Testis (tissue), 2 donors: ENCODE results near the gene PAM16.

ENCODE experiments used
- POLR2A ChIP-seq: fragments of 450-650 bp; IDR thresholded peaks from one replicate; pipeline ENCODE4 v1.6.1; 2017; ENCODE audit warnings: antibody characterized with exemption, mild to moderate bottlenecking, moderate library complexity
- TF ChIP-seq, protein P1 (sequence below), 3 experiments: fragments of 450-650 bp in 2 of 3; fragments of 200-600 bp in 1 of 3; sonication (generic) in 1 of 3; IDR thresholded peaks; one replicate each; pipeline ENCODE4 v1.5.1; 2016 to 2019; ENCODE audit warnings: antibody characterized with exemption in 3 of 3, mild to moderate bottlenecking in 2 of 3, moderate library complexity in 1 of 3

DNA sequence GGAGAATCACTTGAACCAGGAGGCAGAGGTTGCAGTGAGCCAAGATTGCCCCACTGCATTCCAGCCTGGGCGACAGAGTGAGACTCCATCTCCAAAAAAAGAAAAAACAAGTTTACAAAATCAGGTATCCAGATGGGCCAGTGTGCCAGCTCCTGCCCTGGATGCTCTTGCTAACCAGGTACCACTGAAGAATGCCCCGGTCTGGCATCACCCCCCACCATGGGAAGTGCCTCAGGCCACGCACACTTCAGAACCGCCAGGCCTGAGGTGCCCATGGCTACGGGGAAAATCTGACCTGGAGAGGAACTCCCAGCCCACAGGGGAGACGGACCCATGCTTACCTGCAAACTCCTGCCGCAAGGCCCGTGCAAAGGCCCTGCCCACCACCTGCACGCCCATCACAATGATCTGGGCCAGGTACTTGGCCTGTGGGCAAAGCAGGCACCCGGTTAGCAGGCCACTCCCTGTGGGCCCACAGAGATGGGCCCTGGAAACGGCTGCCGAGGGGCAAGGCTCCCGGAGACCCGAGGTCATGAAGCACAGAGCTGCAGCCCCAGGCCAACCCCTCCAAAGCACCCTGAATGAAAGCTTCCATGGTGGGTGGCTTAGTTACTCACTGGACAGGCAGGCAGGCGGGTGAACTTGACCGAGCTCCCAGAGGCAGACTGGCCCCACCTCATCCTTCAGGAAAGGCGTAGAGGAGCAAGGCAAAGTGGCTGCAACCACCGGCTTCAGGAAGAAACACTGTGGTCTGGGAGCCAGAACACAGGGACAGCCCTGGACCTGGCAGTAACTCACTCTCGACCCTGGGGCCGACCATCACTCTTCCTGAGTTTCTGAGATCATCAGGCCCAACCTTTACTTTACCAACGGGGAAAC lies 8.0 kb downstream of the PAM16 start:
- TF ChIP-seq POLR2A: no peak
- TF ChIP-seq, protein P1, sequence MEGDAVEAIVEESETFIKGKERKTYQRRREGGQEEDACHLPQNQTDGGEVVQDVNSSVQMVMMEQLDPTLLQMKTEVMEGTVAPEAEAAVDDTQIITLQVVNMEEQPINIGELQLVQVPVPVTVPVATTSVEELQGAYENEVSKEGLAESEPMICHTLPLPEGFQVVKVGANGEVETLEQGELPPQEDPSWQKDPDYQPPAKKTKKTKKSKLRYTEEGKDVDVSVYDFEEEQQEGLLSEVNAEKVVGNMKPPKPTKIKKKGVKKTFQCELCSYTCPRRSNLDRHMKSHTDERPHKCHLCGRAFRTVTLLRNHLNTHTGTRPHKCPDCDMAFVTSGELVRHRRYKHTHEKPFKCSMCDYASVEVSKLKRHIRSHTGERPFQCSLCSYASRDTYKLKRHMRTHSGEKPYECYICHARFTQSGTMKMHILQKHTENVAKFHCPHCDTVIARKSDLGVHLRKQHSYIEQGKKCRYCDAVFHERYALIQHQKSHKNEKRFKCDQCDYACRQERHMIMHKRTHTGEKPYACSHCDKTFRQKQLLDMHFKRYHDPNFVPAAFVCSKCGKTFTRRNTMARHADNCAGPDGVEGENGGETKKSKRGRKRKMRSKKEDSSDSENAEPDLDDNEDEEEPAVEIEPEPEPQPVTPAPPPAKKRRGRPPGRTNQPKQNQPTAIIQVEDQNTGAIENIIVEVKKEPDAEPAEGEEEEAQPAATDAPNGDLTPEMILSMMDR (IDR thresholded peaks at IDR 0.05): no peak
